GM23338 (cell line): ENCODE measurements around the gene DAAM1. TPM values are rescaled to one million over a fixed set of nuclear protein-coding genes. Genes with fewer than 3 reads are reported as not detected.

ENCODE experiments used
- ATAC-seq: fragments of 200-7000 bp; cut with Tn5 transposase; 3 replicates; pipeline ENCODE4 v1.9.1; 2020
- DNase-seq: peaks from one replicate; pipeline ENCODE4 v3.0.0-alpha.2; 2015; ENCODE audit warnings: low spot score
- H2AFZ ChIP-seq: fragments of 200-600 bp; sonication (generic); 2 replicates; pipeline ENCODE4 v1.8.0; 2016; ENCODE audit warnings: antibody characterized with exemption, mild to moderate bottlenecking, moderate library complexity
- H3F3A ChIP-seq: fragments of 200-600 bp; sonication (generic); replicated peaks from 2 replicates; pipeline ENCODE4 v1.8.0; 2017; ENCODE audit warnings: antibody characterized with exemption, mixed run types, low read depth
- H3K27ac ChIP-seq: fragments of 200-600 bp; sonication (generic); 2 replicates; pipeline ENCODE4 v1.6.1; 2016; ENCODE audit warnings: low read depth
- H3K27me3 ChIP-seq: fragments of 200-600 bp; sonication (generic); 2 replicates; pipeline ENCODE4 v1.8.0; 2016; ENCODE audit warnings: mild to moderate bottlenecking, mixed run types, moderate library complexity; ENCODE audit not compliant: insufficient read depth
- H3K36me3 ChIP-seq: fragments of 200-600 bp; sonication (generic); 2 replicates; pipeline ENCODE4 v1.8.0; 2016; ENCODE audit warnings: mild to moderate bottlenecking; ENCODE audit not compliant: insufficient read depth
- H3K4me1 ChIP-seq: fragments of 200-600 bp; sonication (generic); 2 replicates; pipeline ENCODE4 v1.8.0; 2016; ENCODE audit warnings: mild to moderate bottlenecking, moderate library complexity; ENCODE audit not compliant: insufficient read depth
- H3K4me2 ChIP-seq: fragments of 200-600 bp; sonication (generic); 2 replicates; pipeline ENCODE4 v1.7.1; 2017; ENCODE audit warnings: mixed run types
- H3K4me3 ChIP-seq: fragments of 200-600 bp; sonication (generic); 2 replicates; pipeline ENCODE4 v1.6.1; 2016; ENCODE audit warnings: mixed run types
- H3K79me2 ChIP-seq: fragments of 200-600 bp; sonication (generic); replicated peaks from 2 replicates; pipeline ENCODE4 v1.8.0; 2017; ENCODE audit warnings: mild to moderate bottlenecking; ENCODE audit not compliant: insufficient read depth
- H3K9me2 ChIP-seq: fragments of 200-600 bp; sonication (generic); 2 replicates; pipeline ENCODE4 v1.8.0; 2017; ENCODE audit not compliant: insufficient read depth
- H4K20me1 ChIP-seq: fragments of 200-600 bp; sonication (generic); replicated peaks from 2 replicates; pipeline ENCODE4 v1.8.0; 2017; ENCODE audit warnings: mild to moderate bottlenecking; ENCODE audit not compliant: insufficient read depth
- H3K27ac Mint-ChIP-seq: 2 replicates; pipeline ENCODE4 v1.8.0; 2020; ENCODE audit warnings: inconsistent platforms, mild to moderate bottlenecking, moderate library complexity, mixed read lengths
- H3K27me3 Mint-ChIP-seq: 3 replicates; pipeline ENCODE4 v1.8.0; 2022; ENCODE audit warnings: low read depth, mild to moderate bottlenecking, moderate library complexity, mixed read lengths, inconsistent platforms; ENCODE audit not compliant: insufficient read depth, poor library complexity
- H3K36me3 Mint-ChIP-seq: 3 replicates; pipeline ENCODE4 v1.8.0; 2021; ENCODE audit warnings: low read depth, mild to moderate bottlenecking, inconsistent platforms, moderate library complexity, mixed read lengths
- H3K4me1 Mint-ChIP-seq: 3 replicates; pipeline ENCODE4 v1.8.0; 2020; ENCODE audit warnings: mild to moderate bottlenecking, inconsistent platforms, mixed read lengths
- H3K4me3 Mint-ChIP-seq: 3 replicates; pipeline ENCODE4 v1.8.0; 2021; ENCODE audit warnings: moderate library complexity, mild to moderate bottlenecking, inconsistent platforms, mixed read lengths
- H3K9me3 Mint-ChIP-seq: 3 replicates; pipeline ENCODE4 v1.8.0; 2020; ENCODE audit warnings: moderate library complexity, mild to moderate bottlenecking, inconsistent platforms, mixed read lengths
- CTCF ChIP-seq, 2 experiments: fragments of 200-600 bp in 1 of 2; sonication (generic) in 1 of 2; conservative IDR thresholded peaks; 2 replicates each; pipeline versions ENCODE4 v1.5.1 to v1.6.1; 2016 to 2017; ENCODE audit warnings: antibody characterized with exemption in 2 of 2, low read depth in 2 of 2, mild to moderate bottlenecking in 2 of 2, moderate library complexity in 1 of 2
- REST ChIP-seq: IDR thresholded peaks from one replicate; pipeline ENCODE4 v1.6.1; 2018; ENCODE audit warnings: antibody characterized with exemption; ENCODE audit not compliant: unreplicated experiment
- STAT1 ChIP-seq: IDR thresholded peaks from one replicate; pipeline ENCODE4 v1.6.1; 2016; ENCODE audit warnings: antibody characterized with exemption; ENCODE audit not compliant: unreplicated experiment
- ZNF462 ChIP-seq: fragments of 250-450 bp; sonication (Bioruptor Pico); IDR thresholded peaks from 2 replicates; pipeline ENCODE4 v1.5.0; 2020; ENCODE audit warnings: mild to moderate bottlenecking, moderate library complexity
- polyA plus RNA-seq: library from polyadenylated mRNA; unstranded; fragments of >200 nt; fragmentation: Nextera tagmentation; extraction: Ambion mirVana; gene quantifications from 2 replicates; pipeline ENCODE4 v1.2.1, GENCODE V29; 2016
- total RNA-seq: library from RNA; depleted of rRNA; stranded (reverse); fragments of >200 nt; shearing (Covaris generic); gene quantifications from 2 replicates; pipeline ENCODE4 v1.2.3, GENCODE V29; 2014

The DAAM1 gene
- total and polyA plus RNA-seq, 2 experiments from 2014 or later = 36.3 to 42.1 TPM

GRCh38 chr14:59310633-59311032, 122.2 kb downstream of the DAAM1 start:
- Histone ChIP-seq H2AFZ (no peak overlapping the region), H3K9me2 (no peaks in the 10 kb centered on the region), H3K4me1 (peaks cover 23% of the 10 kb centered on the region), H3K4me3 (no peak overlapping the region), H3K36me3 (no peaks in the 10 kb centered on the region), H3K27me3 (no peaks in the 10 kb centered on the region), H3K27ac (no peak overlapping the region), H4K20me1 (no peaks in the 10 kb centered on the region), H3K79me2 (no peaks in the 10 kb centered on the region), H3K4me2 (no peak overlapping the region), H3F3A (no peaks in the 10 kb centered on the region)
- DNase-seq (no peak), ATAC-seq (no peak)
- Mint-ChIP-seq H3K27me3 (no peaks in the 10 kb centered on the region), H3K4me3 (no peak overlapping the region), H3K4me1 (peaks cover 27% of the 10 kb centered on the region), H3K27ac (no peak overlapping the region), H3K36me3 (no peaks in the 10 kb centered on the region), H3K9me3 (no peaks in the 10 kb centered on the region)
- no peak for TF ChIP-seq REST
- no peak for TF ChIP-seq ZNF462
- no peak for TF ChIP-seq STAT1
- TF ChIP-seq CTCF (conservative IDR thresholded peaks at IDR 0.05; ENCODE audit: low read depth in 2 of 2) = no peak
